HG03064 (cell line): ENCODE data around the gene GRIN2A.

ENCODE experiments used
- ATAC-seq: cut with Tn5 transposase; IDR thresholded peaks from one replicate; pipeline ENCODE4 v1.9.1; 2021; ENCODE audit warnings: low read depth; ENCODE audit not compliant: unreplicated experiment

GRIN2A gene

DNA sequence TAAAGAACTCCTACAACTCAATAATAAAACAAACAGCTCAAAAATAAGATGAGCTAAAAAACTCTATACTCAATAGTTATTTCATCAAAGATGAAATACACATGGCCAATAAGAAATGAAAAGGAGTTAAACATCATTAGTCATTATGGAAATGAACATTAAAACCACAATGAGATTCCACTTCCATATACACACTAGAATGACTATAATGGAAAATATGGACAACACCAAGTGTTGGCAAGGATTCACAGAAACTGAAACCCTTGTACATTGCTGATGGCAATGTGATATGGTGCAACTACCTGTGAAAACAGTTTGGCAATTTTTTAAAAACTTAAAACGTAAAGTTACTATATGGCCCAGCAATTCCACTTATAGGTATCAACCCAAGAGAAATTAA is 91.4 kb downstream of the GRIN2A start:
- no peak for ATAC-seq

GRCh38 chr16:10088380-10088793 is 93.8 kb downstream of the GRIN2A start:
- no peak for ATAC-seq

DNA sequence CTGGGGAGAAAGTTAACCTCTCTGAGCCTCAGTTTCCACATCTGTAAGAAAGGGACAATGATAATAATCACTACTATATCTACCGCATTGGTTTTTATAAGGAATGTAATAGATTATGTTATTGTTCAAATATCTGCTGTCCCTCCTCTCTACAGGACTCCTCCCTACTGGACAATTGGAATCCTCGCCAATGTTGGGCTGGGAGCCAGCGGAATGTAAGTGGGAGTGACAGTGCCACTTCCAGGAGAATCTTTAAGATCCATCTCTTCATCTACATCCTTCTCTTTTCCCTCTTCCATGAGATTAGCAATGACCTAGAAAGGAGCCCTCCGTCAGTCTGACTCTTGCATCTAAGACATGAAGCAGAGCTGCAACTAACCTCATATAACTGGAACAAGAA is 95.1 kb downstream of the GRIN2A start:
- ATAC-seq = no peak

DNA sequence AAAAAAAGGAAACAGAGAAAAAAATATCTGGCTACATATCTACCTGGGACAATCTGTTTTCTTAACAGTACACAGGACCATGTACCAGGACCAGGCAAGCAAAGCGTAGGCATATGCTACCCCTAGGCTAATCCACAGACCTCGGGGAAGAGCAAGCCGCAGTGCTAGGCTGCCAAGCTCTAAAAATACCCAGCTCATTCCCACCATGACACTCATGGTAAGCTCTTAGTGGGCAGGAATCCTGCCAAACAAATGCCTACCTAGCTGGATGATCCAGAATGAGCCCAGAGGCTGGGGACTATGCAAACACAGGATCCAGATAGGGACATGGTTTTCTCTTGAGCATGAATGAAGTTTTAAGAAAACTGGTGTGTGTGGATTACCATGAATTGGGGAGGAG is 95.6 kb downstream of the GRIN2A start:
- no peak for ATAC-seq

- no peak for ATAC-seq
Observed at GRCh38 chr16:10085078-10085798, 97.0 kb downstream of the GRIN2A start.

DNA sequence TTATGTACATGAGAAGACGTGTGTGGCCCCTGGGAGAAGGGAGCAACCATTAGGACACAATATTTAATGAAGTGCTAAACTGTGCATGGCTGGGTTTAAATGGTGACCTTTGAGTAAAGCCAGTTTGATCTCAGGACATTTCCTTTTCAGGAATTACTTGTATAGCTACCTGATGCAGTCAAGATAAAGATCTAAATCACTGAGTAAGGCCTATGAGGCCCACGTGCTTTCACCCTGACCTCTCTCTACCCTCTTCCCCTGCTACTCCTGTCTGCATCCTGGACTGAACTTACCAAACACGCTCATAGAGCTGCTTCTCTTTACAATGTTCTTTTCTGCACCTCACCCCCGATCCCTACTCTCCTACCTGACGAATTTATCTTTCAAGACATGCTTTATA is 98.9 kb downstream of the GRIN2A start:
- ATAC-seq = no peak

DNA sequence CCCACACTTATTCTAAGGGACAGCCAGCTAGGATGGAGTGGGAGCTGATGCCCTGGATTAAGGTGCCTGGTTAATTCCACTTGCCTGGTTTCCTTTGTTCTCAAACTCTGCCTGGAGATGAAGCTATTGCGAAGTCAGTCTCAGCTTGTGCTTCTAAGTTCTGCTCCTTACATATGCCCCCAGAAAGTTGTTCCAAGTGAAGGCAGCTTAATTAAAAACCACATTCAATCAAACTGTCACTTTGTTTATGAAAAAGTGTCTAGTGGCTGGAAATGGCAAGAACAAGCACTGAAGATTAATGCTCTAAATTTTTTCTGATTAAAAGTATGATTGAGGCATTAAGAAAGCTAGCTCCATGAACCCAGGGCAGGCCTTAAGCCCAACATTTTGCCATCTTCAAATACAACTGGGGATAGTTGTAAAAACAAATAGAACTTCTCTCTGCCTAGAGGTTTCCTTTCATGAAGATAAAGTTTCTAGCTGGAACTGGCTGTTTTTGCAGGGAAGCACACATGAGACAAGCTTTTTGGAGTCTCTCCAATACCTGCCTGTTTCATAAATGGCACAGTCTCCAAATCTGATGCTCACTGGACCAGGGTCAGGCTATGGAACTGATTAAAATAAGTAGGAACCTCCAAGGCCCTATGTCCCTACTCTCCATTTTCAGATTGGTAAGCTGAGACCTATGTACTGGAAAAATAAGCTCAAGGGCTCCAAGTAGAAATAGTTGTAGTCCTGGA is 100.9 kb downstream of the GRIN2A start:
- ATAC-seq = no peak

DNA sequence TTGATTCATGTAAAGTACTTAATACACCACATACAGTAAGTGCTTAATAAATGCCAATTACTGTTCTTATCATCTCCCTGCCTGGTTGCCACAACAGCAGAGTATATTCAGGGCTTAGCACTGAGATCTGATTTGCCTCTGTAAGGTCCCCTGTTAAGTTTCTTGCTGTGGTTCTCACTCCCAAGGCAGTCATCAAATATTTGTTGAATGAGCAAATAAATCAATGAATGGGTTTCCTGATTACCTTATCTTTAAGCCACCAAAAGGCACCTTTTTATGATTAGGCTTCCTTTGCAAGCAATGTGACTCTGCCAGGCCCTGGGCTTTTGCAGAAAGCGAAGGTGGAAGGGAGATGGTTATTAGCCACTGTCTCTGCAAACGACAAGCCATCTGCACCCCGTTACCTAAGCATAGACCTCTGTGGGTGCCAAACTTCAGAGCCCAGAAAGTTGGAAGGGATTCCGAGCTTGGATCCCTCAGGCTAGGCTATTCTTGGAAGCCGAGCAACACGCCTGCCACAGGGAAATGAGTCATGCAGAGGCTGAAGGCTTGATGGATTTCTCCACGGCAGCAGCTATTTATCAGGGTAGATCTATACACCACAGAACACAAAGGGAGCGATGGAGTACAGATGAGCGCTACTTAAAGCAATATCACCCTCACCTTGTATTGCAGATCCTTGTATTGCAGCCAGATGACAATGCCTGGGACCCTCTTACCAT is 102.0 kb downstream of the GRIN2A start:
- no peak for ATAC-seq

DNA sequence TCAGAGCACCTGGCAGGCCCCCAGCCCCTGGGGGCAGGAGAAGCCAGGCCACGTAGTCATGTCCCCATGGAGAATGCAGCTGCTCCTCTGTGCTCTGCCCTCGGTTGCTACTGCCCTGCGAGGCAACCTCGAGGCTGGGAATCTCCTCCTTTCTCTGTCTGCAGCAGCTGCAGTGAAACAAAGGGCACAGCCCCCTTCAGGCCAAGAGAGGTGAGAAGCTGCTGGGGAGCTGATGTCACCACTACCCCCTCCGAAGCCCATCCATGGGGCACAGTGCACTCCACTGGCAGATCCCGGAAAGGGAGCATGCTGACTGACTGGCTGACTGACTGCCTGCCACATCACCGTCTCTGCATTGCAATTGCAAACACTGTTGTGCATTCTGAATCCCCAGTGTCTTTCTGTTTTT is 103.7 kb downstream of the GRIN2A start:
- ATAC-seq = no peak

DNA sequence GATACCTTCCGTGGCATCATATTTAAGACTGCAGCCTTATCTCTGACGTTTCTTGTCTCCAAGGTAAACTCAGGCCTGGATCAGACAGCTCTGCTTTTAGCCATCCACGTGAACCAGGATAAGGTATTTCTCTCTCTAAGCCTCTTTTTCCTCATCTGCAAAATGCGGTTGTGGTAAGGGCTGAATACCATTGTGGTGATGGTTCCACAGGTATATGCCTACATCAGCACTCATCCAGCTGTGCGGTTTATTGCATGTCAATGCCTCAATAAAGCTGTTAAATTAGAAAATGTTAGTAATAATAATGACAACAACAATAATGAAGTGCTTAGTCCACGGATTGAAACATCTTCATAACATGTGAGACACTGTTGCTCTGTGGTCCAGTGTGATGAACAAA is 104.4 kb downstream of the GRIN2A start:
- ATAC-seq = no peak

GRCh38 chr16:10076037-10076436 is 106.2 kb downstream of the GRIN2A start:
- no peak for ATAC-seq

DNA sequence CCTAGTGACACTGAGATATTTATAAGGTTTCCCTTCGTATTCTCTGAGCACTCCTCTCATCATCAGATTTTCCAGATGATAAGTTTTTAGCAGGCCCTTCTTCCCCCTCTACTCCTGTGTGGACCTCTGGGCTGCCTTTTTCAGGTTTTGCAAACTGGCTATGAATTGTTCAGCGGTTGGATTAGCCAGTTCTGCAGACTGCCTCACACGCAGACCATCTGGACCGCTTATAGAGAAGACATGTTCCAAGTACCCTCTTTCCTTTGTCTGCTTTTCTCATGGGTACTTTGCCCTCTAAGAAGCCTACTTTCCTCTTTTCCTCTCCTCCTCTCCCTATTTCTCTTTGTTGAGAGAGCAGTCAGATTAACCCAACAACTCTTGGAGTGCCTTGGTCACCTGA is 111.6 kb downstream of the GRIN2A start:
- ATAC-seq = no peak

DNA sequence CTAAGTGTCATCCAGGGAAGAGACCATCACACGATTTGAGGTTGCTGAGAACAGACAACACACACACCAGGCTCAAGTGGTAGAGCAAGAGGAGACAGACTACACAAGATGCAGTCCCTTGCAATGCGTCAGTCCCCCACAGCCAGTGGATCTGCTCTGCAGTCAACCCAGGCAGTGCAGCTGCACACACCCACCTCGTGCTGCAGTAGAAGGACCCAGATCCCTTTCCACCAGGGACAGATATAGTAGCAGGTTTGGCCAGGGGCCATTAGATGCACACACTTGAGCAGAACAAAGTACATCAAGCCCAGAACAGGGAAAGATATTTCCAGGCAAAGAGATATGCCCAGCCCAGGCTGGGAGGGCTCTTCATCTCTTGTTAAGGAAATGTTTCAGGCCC is 112.9 kb downstream of the GRIN2A start:
- ATAC-seq = no peak

- no peak for ATAC-seq
Observed at GRCh38 chr16:10067835-10068234, 114.4 kb downstream of the GRIN2A start.

GRCh38 chr16:10067406-10067805 is 114.8 kb downstream of the GRIN2A start:
- ATAC-seq = no peak

- no peak for ATAC-seq
Observed at GRCh38 chr16:10065019-10065418, 117.2 kb downstream of the GRIN2A start.

- no peak for ATAC-seq
Observed at GRCh38 chr16:10048850-10049249, 133.4 kb downstream of the GRIN2A start.

DNA sequence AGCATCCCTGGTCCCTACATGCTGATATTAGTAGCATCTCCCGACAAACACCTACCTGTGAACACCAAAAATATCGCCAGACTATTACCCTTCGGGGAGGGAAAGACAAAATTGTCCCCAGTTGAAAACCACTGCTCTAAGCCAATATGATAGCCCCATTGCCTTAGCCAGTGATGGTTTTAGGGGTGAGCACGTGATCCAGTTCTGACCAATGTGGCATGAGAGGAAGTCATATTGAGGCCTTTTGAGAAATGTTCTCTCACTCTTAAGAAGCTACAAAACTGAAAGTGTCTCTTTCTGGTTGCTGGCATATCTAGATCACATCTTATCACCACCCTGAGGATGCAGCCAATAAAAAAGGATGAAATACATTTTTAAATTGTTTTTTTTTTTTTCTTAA is 136.3 kb downstream of the GRIN2A start:
- no peak for ATAC-seq

- ATAC-seq = no peak
Observed at GRCh38 chr16:10045291-10045775, 136.9 kb downstream of the GRIN2A start.

DNA sequence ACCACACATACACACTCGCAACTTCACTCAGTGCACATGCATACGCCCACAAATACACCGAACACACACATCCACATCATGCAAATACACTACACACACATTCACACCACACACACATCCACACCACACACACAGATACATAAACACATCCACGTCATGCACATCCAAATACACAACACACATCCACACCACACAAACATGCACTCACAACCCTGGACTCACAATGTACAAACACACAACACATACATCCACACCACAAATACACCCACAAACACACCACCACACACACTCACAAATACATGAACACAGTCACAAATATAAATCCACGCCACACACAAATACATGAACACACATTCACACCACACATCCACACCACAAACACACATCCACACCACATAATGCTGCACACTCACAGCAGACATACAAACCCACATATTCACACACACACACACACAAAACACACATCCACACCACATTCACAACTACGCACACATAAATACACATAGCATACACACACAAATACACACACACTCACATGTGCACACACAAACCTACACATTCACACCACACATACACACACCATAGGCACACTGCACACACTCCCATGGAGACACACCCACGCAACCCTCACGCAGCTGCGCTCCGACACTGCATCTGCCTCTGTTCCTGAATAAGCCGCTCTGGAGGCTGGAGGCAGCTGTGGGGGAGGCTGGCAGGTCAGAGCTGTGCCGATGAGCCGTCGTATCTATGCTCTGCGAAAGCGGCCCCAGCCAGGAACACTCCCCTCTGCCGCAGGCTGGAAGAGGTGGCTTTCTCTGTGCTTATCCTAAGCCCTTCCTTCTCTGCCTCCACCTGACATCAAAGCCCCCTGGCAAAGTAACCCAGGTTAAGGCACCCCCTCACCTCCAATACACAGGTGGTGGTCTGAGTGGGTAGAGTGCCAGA is 141.8 kb downstream of the GRIN2A start:
- no peak for ATAC-seq
